ENCODE measurements around the gene AXL. TPM values are rescaled to one million over a fixed set of nuclear protein-coding genes. Genes with fewer than 3 reads are reported as not detected.
A peak's percentile ranks its signal among the peaks of the same experiment; 100 is the strongest.

AXL gene
- total RNA-seq, 1 donor = 368 TPM

- H3K4me3 ChIP-seq (ENCODE audit: insufficient read depth, low read length) = no peak overlapping the region
- H3K4me1 ChIP-seq (ENCODE audit: insufficient read depth, low read length) = peaks cover 14% of the 10 kb centered on the region
- no peak for TF ChIP-seq CTCF (IDR thresholded peaks at IDR 0.05; ENCODE audit: extremely low read depth, low read depth, low read length)
- no peak overlapping the region for H3K27ac ChIP-seq (ENCODE audit: low read depth, low read length)
- DNase-seq (ENCODE audit: insufficient read length, low spot score, missing footprints) = no peak
- H2AFZ ChIP-seq (ENCODE audit: low read length) = no peak overlapping the region
- H3K79me2 ChIP-seq (ENCODE audit: insufficient read depth, low read length) = peaks cover under 1% of the 10 kb centered on the region
- H3K4me2 ChIP-seq (ENCODE audit: insufficient read depth, low read length) = no peak overlapping the region
- no peaks in the 10 kb centered on the region for H4K20me1 ChIP-seq (ENCODE audit: insufficient read depth, low read length)
- H3K36me3 ChIP-seq (ENCODE audit: insufficient read depth, low read length) = no peaks in the 10 kb centered on the region
- no peaks in the 10 kb centered on the region for H3K27me3 ChIP-seq (ENCODE audit: insufficient read depth, low read length)
- H3K9me3 ChIP-seq (ENCODE audit: low read depth, low read length) = no peaks in the 10 kb centered on the region
These were observed 4.9 kb upstream of the AXL start for GRCh38 chr19:41214161-41214560.

- H3K4me3 ChIP-seq (ENCODE audit: insufficient read depth, low read length) = no peak overlapping the region
- no peak overlapping the region for H2AFZ ChIP-seq (ENCODE audit: low read length)
- H3K9me3 ChIP-seq (ENCODE audit: low read depth, low read length) = no peaks in the 10 kb centered on the region
- H3K27me3 ChIP-seq (ENCODE audit: insufficient read depth, low read length) = no peaks in the 10 kb centered on the region
- no peak overlapping the region for H3K27ac ChIP-seq (ENCODE audit: low read depth, low read length)
- H4K20me1 ChIP-seq (ENCODE audit: insufficient read depth, low read length) = no peaks in the 10 kb centered on the region
- DNase-seq (ENCODE audit: insufficient read length, low spot score, missing footprints) = peak; percentile 76
- peaks cover 33% of the 10 kb centered on the region for H3K79me2 ChIP-seq (ENCODE audit: insufficient read depth, low read length)
- TF ChIP-seq CTCF (IDR thresholded peaks at IDR 0.05; ENCODE audit: extremely low read depth, low read depth, low read length) = no peak
- H3K36me3 ChIP-seq (ENCODE audit: insufficient read depth, low read length) = peaks cover 23% of the 10 kb centered on the region
- H3K4me1 ChIP-seq (ENCODE audit: insufficient read depth, low read length) = peaks cover 34% of the 10 kb centered on the region
- no peak overlapping the region for H3K4me2 ChIP-seq (ENCODE audit: insufficient read depth, low read length)
These were observed 1.3 kb upstream of the AXL start for GRCh38 chr19:41217741-41218140.

- peak overlapping the region; percentile 85 for H3K4me2 ChIP-seq (ENCODE audit: insufficient read depth, low read length)
- no peak for DNase-seq (ENCODE audit: insufficient read length, low spot score, missing footprints)
- no peak for TF ChIP-seq CTCF (IDR thresholded peaks at IDR 0.05; ENCODE audit: extremely low read depth, low read depth, low read length)
These were observed 791 bp upstream of the AXL start for GRCh38 chr19:41218249-41218614.

GRCh38 chr19:41219924-41220567, 1.0 kb downstream of the AXL start:
- peaks cover 51% of the 10 kb centered on the region for H3K79me2 ChIP-seq (ENCODE audit: insufficient read depth, low read length)
- peak overlapping the region; percentile 90 for H3K27ac ChIP-seq (ENCODE audit: low read depth, low read length)
- H4K20me1 ChIP-seq (ENCODE audit: insufficient read depth, low read length) = peaks cover 3% of the 10 kb centered on the region
- peak; percentile 95 for DNase-seq (ENCODE audit: insufficient read length, low spot score, missing footprints)
- peaks cover 57% of the 10 kb centered on the region for H3K4me1 ChIP-seq (ENCODE audit: insufficient read depth, low read length)
- TF ChIP-seq CTCF (IDR thresholded peaks at IDR 0.05; ENCODE audit: extremely low read depth, low read depth, low read length) = no peak
- H3K27me3 ChIP-seq (ENCODE audit: insufficient read depth, low read length) = no peaks in the 10 kb centered on the region
- H3K4me3 ChIP-seq (ENCODE audit: insufficient read depth, low read length) = peak overlapping the region; percentile 93
- no peak overlapping the region for H2AFZ ChIP-seq (ENCODE audit: low read length)
- peak overlapping the region; percentile 85 for H3K4me2 ChIP-seq (ENCODE audit: insufficient read depth, low read length)
- H3K9me3 ChIP-seq (ENCODE audit: low read depth, low read length) = no peaks in the 10 kb centered on the region
- peaks cover 41% of the 10 kb centered on the region for H3K36me3 ChIP-seq (ENCODE audit: insufficient read depth, low read length)

More at GRCh38 chr19:41218249-41218614, 791 bp upstream of the AXL start:
- Histone ChIP-seq H3K4me3 (ENCODE audit: insufficient read depth, low read length) (peak overlapping the region; percentile 93), H3K27me3 (ENCODE audit: insufficient read depth, low read length) (no peaks in the 10 kb centered on the region), H3K36me3 (ENCODE audit: insufficient read depth, low read length) (peaks cover 26% of the 10 kb centered on the region), H3K27ac (ENCODE audit: low read depth, low read length) (peak overlapping the region; percentile 90), H3K79me2 (ENCODE audit: insufficient read depth, low read length) (peaks cover 33% of the 10 kb centered on the region), H3K4me1 (ENCODE audit: insufficient read depth, low read length) (peaks cover 39% of the 10 kb centered on the region), H4K20me1 (ENCODE audit: insufficient read depth, low read length) (no peaks in the 10 kb centered on the region), H2AFZ (ENCODE audit: low read length) (peak overlapping the region; percentile 46), H3K9me3 (ENCODE audit: low read depth, low read length) (no peaks in the 10 kb centered on the region)
